ENCODE results near the gene MKRN2OS. TPM values are rescaled to one million over a fixed set of nuclear protein-coding genes. Genes with fewer than 3 reads are reported as not detected.

MKRN2OS gene, protein sequence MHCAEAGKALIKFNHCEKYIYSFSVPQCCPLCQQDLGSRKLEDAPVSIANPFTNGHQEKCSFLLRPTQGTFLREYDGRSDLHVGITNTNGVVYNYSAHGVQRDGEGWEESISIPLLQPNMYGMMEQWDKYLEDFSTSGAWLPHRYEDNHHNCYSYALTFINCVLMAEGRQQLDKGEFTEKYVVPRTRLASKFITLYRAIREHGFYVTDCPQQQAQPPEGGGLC
- polyA plus RNA-seq (4.0 to 6.5 TPM (median 4.4 TPM) in 3 replicates), polyA minus RNA-seq (0.49 to 3.9 TPM (median 1.7 TPM) in 3 replicates)
- polyA plus RNA-seq (2011; ENCODE audit: low read depth) = 1.6 TPM
- 4.1 and 4.3 TPM in 2 replicates for polyA plus RNA-seq (2011; cell fraction: cytosol; rRNA removed)
- polyA plus RNA-seq (2011; cell fraction: nucleus; rRNA removed) = 1.6 and 2.3 TPM in 2 replicates
- 3.8 and 4.3 TPM in 2 replicates for polyA plus RNA-seq (2012; ENCODE audit: low replicate concordance)
- polyA minus RNA-seq (2011; cell fraction: cytosol; rRNA and poly(A)+ RNA removed) = not detected
- polyA minus RNA-seq (2011; cell fraction: nucleus; rRNA and poly(A)+ RNA removed) = 0.62 TPM in 1 of 2 replicates, not detected in the other

- H4K20me1 ChIP-seq (ENCODE audit: control insufficient read depth, extremely low read depth, insufficient read depth, low read length) = no peaks in the 10 kb centered on the region
- dilution Hi-C loops (cut with MboI; ENCODE audit: extremely low pct_ligation_motif_present, low sequenced_read_pairs) = no loop called here
Measured at GRCh38 chr3:12545473-12545791, at the start of gene MKRN2OS. Gene MKRN2OS (minus strand): TSS chr3:12545499. CDS start chr3:12545464, 35 bp downstream.

GRCh38 chr3:12593473-12593872, 48.2 kb upstream of the MKRN2OS start:
- no peaks in the 10 kb centered on the region for H3K79me2 ChIP-seq (ENCODE audit: control insufficient read depth, insufficient read depth, low read length)
- dilution Hi-C loops (cut with MboI; ENCODE audit: extremely low pct_ligation_motif_present, low sequenced_read_pairs) = no loop called here
- no peak overlapping the region for H3K9ac ChIP-seq (ENCODE audit: control insufficient read depth, extremely low read depth, insufficient read depth, low read length)
- H3K4me2 ChIP-seq (ENCODE audit: control insufficient read depth, extremely low read depth, insufficient read depth, low read depth, low read length) = no peak overlapping the region
- H3K4me1 ChIP-seq (ENCODE audit: control insufficient read depth, extremely low read depth, insufficient read depth, low read length) = no peaks in the 10 kb centered on the region
- DNase-seq (ENCODE audit: low read depth, low spot score) = no peak
- H3K36me3 ChIP-seq (ENCODE audit: control insufficient read depth in 2 of 2, extremely low read depth in 1 of 2, insufficient read depth in 2 of 2, low read length in 2 of 2) = peaks cover 19 to 30% of the 10 kb centered on the region in 2 experiments
- no peak for FAIRE-seq
- no peak overlapping the region for H3K27ac ChIP-seq (ENCODE audit: control insufficient read depth, insufficient read depth, low read length)
- no peak overlapping the region for H3K4me3 ChIP-seq (ENCODE audit: control insufficient read depth in 2 of 3, extremely low read depth in 1 of 3, insufficient read depth in 2 of 3, low read depth in 1 of 3, low read length in 3 of 3)
- no peaks in the 10 kb centered on the region for H4K20me1 ChIP-seq (ENCODE audit: control insufficient read depth, extremely low read depth, insufficient read depth, low read length)
- no peaks in the 10 kb centered on the region for H3K9me1 ChIP-seq (ENCODE audit: control insufficient read depth, extremely low read depth, insufficient read depth, low read length)
- no peaks in the 10 kb centered on the region for H3K9me3 ChIP-seq (ENCODE audit: control insufficient read depth, low read depth, low read length)
- no peak overlapping the region for H2AFZ ChIP-seq (ENCODE audit: control insufficient read depth, low read length)
- TF ChIP-seq EZH2 (IDR thresholded peaks at IDR 0.05; ENCODE audit: low read length) = no peak
- no peak for TF ChIP-seq CTCF (optimal IDR thresholded peaks at IDR 0.05 in 1 of 3, IDR thresholded peaks at IDR 0.05 in 1 of 3, conservative IDR thresholded peaks at IDR 0.05 in 1 of 3; ENCODE audit: extremely low read depth in 1 of 3, insufficient read depth in 2 of 3, low read length in 3 of 3)
- no peaks in the 10 kb centered on the region for H3K27me3 ChIP-seq (ENCODE audit: control insufficient read depth, extremely low read depth, insufficient read depth, low read length)

More at GRCh38 chr3:12545473-12545791, at the start of gene MKRN2OS:
- Histone ChIP-seq H3K27ac (ENCODE audit: control insufficient read depth, insufficient read depth, low read length) (peak within 1 kb of the TSS; percentile 67), H3K4me1 (ENCODE audit: control insufficient read depth, extremely low read depth, insufficient read depth, low read length) (peaks cover 10% of the 10 kb centered on the region), H3K4me2 (ENCODE audit: control insufficient read depth, extremely low read depth, insufficient read depth, low read depth, low read length) (peak within 1 kb of the TSS; percentile 91), H3K79me2 (ENCODE audit: control insufficient read depth, insufficient read depth, low read length) (no peaks in the 10 kb centered on the region), H3K36me3 (ENCODE audit: control insufficient read depth in 2 of 2, extremely low read depth in 1 of 2, insufficient read depth in 2 of 2, low read length in 2 of 2) (peaks cover 0 to under 1% of the 10 kb centered on the region in 2 experiments), H3K9me1 (ENCODE audit: control insufficient read depth, extremely low read depth, insufficient read depth, low read length) (no peaks in the 10 kb centered on the region), H3K4me3 (ENCODE audit: control insufficient read depth in 2 of 3, extremely low read depth in 1 of 3, insufficient read depth in 2 of 3, low read depth in 1 of 3, low read length in 3 of 3) (peak within 1 kb of the TSS; percentile 56 to 83 (median 73)), H3K27me3 (ENCODE audit: control insufficient read depth, extremely low read depth, insufficient read depth, low read length) (no peaks in the 10 kb centered on the region), H2AFZ (ENCODE audit: control insufficient read depth, low read length) (peak within 1 kb of the TSS; percentile 80), H3K9me3 (ENCODE audit: control insufficient read depth, low read depth, low read length) (no peaks in the 10 kb centered on the region), H3K9ac (ENCODE audit: control insufficient read depth, extremely low read depth, insufficient read depth, low read length) (peak within 1 kb of the TSS; percentile 72)
- DNase-seq (ENCODE audit: low read depth, low spot score) (peak; percentile 45), FAIRE-seq (peak; percentile 89)
- no peak for TF ChIP-seq EZH2 (IDR thresholded peaks at IDR 0.05; ENCODE audit: low read length)
